ENCODE results near the gene CTSH.
"Not testable (repeated sequence)": the region's sequence is repeated elsewhere in the genome, so short reads cannot be mapped to it uniquely, and the experiment has no call there.

Gene CTSH

DNA sequence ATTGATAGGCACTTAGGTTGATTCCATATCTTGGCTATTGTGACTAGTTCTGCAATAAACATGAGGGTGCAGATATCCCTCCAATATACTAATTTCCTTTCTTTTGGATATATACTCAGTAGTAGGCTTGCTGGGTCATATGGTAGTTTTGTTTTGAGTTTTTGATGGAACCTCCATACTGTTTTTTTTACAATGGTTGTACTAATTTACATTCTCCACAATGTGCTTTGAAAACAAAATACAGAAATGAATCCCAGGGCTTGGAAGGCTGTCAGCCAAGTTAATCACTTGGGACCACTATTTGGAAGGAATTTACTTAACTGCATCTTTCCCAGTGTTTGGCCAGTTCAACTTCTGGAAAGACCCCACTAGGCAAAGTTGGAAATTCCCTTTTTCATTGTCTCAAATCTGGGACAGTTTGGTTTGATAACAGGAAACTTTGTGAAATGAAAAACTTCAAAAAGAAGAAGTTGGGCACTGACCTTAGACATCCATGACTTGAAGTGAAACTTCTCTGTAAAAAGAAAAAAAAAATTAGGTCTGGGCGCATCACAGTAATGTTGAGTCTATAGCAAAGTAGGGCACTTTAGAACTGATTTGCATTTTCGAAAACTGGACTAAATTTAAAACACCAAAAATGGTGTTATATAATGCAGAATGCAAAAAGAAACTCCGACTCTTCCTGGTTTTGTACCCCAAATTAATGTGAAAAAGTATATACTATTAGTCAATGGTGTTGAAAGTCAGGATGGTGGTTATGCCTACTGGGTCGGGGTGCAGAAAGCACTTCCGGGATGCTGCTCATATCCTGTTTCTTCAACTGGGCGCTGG, 6.0 kb downstream of the CTSH start:
- DNase-seq, result no peak

DNA sequence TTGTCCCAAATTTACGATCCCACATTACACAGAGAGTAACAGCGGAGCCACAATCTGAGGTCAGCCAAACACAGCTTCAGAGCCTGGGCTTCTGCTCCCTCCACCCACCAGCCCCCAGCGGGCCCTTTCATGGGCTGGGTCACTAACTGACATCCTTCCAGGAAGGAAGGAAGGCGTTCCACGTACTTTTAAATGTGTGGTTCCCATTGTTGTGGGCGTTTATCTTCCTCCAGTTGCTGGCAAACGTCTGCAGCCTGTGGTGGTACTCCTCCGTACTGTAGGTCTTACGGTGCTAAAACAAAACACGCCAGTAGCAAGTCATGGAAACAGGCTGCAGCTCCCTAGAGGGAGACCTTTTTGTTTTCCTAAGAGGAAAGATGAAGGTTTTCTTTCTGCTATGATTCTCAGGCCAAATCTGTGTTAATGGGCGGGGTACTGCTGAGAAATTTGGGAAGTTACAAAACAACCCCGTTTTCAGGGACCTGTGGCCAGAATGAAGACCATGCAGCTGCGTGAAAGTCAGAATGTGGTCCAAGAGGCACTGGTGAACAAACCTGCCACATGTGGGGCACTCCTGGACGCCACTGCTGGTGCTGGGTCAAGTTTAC, 7.6 kb downstream of the CTSH start:
- DNase-seq, result no peak

DNA sequence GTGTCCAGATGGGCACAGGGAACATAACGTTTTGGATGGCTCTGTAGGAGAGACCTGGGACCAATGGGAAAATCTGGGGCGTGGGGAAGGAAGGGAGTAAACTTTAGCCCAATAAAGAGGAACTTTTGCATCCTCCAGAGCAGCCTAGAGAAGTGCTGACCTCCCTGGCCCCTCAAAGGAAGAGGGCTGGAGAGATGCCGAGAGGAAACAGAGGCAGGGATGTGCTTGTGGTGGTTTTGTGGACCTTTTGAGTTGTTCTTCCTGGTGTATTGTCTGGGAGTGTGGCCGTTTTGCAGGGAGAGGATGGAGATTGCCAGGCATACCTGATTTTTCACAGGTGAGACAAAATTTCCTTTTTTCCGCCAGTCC, 10.2 kb downstream of the CTSH start:
- DNase-seq, result no peak

DNA sequence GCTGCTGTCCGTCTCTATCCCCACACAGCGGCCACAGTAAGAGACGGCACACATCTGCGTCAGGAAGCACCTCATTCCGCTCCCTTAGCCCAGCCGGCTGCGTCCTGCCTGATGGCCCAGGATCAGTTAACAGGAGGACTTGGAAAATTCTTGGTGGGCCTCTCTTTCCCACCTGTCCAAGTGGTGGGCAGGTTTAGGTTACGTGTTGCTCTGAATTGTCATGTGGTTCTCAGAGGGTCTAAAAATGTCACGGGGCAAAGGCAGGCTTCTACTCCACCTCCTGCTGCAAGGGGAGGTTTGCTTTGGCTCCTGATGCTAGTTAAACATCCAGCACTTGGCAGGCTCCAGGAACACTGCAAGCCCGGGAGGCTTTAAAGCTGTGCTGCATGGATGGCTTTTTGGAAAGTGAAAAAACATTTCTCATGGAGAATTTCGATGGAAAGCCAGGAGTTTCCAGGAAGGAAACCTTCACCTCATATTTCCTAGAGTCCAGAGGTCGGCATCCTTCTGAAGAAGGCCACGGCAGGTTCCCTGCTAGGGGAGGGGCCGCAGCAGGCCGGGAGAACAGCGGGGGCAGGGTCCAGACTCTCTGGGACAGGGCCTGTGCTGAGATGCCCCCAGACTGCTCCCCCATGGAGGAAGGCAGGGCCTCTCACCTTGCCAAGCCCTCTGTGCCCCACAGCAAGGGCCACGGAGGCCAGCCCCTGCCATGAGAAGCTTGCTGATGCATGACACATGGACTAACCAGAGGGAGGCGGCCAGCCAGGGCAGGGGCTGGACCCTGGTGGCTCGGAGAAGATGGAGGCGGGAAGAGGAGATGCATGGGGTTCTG, 10.8 kb downstream of the CTSH start:
- no peak for DNase-seq

DNA sequence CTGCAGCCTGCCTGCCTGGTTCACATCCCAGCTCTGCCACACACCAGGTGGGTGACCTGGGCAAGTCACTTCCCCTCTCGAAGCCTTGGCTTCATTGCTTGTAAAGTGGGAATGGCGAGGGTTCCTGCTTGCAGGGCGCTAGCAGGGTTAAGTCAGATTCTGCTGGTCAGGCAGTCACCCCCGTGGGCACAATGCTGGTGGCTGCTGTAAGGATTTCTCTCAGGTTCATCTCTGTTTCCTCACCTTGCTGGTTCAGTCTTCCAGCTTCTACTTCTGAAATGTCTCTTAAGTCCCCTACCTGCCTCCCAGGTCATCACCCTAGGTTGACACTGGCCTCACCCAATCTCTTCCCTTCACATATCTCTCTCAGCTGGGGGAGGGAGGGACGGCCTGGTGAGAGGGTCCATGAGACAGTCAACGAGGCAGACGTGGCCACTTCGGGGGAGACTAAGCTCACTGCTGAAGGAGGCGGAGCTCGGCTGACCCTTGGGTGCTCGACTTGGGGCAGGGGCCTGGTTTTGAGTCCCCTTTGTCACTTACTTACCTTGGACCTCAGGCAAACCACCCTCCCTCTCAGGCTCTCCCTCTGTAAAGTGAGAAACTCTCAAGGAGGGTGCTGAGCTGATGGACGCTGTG, 11.5 kb downstream of the CTSH start:
- no peak for DNase-seq

DNA sequence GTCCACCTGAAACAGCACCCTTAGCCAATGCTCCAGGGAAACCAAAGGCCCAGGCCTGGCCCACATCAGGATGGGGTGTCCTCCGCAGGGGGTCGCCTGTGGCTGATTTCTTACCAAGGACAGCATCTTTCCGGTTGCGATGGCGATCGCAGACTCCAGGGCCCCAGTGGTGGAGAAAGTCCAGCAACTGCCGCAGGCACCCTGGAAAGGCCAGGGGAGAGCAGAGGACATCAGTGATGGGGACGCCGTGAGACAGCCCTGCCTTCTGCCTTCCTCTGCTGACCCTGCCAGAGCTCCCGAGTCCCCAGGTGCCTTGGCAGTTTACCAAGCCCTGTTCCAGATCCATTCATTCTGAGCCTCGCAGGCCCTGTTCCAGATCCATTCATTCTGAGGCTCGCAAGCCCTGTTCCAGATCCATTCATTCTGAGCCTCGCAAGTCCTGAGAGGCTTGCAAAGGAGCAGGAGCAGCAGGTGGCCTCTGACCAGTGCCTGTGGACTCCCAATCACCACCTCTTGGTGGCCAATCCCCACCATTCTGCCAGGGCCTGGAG, 12.5 kb downstream of the CTSH start:
- no peak for DNase-seq

DNA sequence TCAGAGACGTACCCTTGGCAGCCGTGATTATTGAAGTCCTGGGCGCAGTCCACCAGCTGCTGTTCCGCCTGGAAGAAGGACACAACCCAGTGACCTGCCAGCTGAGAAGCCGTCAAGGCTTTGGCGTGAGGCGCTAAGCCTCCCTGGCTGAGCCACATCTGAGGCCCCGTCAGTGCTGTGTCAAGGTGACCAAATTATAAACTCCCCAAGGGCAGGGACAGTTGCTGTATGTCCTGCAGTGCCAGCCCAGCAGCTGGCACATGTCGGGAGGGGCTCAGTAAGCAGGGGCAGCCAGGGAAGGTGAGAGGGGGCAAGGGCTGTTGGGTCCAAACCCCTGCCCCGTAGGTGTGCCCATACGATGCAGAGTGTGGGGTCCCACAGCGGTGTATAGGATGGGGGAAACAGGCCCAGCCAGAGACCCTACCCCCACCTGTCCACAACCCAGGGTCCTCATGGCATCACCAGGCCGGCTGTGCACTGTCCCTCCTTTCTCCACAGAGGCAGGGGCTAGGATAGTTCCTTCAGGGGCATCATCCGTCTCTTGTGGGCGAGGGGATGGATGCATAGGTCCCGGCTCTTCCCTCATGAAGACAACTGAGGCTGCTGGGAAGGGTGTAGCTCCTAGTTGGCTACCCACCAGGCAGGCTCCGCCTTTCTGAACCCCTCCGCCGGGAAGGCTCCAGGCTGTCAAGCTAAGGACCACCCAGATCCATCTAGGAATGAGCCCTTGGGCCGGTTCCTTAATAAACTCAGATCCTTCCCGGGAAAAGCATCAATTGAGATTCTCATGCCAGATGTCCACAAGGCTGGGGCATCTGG, 13.2 kb downstream of the CTSH start:
- DNase-seq, result no peak

DNA sequence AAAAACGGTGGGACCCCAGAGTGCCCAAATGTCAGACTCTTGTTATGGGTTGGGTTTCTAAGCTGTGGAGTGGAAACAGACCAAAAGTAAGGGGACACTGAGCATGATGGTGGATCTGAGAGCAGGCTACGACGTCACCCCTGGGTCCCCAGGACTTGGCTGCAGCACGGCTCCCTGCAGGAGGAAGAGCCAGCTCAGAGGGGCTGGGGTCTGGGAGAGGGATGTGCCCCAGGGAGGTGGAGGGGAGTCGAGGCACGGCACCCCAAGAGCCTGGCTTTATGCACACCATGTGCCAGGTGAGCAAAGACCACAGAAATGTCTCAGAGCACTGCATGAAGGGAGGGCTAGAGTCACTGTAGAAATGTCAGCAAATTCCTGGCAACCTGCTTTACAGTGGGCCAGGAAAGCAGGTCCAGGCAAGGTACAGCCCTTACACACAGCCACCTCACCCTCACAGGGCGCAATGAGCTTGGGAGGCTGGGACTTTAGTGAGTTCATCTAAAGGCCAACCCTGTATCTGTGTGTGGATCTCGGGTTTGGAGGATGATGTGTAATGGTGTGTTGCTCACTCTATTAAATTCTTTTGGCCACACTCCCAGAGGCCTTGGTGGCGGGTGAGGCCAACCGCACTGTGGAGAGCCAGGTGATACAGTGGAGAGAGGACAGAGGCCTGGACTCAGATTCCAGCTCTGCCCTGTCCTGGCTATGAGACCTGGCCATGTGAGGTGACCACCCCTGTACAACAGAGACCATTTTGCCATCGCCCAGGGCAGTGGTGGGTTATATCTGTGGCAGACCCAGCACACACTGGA, 14.1 kb downstream of the CTSH start:
- DNase-seq, result no peak

DNA sequence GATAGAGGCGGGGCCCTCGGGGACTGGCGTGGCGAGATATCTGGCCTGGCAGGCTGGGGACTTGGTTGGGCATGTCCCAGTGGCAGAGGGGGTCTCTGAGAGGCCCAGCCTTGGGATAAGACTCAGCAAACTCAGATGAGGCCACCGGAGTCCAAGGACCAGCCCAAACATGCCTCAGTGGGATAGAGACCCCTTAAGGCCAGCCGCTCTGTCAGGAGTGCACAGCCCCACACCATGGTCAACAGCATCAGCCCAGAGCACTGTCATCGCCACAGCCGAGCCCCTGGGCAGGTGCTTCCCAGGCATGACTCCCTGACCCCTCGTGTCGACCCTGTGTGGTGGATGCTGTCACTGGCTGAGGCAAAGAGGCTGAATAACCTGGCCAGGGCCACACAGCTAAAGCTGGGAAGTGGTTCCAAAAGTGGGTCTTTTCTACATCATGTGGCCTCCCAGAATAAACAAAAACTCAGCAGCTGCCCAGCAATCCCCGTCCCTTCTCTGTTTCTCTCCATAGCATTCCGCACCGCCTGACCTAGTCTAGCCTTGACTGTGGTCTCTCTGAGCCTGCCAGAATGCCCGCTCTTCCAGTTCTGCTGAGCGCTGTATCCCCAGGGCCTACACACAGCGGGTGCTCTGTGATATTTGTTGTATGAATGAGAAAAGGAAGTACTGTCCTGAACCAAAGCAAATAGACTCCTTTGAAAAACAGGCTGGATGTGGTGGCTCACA, 15.1 kb downstream of the CTSH start:
- no peak for DNase-seq

DNA sequence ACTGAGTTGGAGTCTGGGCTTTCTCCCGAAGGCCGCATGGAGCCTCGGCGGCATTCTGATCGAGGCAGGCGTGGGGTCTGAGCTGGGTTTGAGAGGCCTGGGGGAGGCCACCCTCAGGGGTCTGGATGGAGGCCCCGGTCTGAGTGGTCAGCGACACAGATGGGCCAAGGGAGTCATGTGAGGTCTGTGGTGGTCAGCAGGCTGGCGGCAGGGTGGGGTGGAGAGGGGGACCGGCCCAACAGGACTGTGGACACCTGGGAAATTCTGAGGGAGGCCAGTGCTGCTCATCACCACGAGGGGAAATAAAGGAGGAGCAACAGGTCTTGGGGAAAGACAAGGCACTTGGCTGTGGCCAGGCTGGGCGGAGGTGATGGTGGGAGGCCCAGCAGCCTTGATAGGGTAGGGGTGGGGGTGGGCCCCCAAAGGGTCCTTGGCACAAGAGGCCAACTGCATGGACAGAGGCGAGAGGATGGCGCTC, 16.2 kb downstream of the CTSH start:
- DNase-seq, result no peak

DNA sequence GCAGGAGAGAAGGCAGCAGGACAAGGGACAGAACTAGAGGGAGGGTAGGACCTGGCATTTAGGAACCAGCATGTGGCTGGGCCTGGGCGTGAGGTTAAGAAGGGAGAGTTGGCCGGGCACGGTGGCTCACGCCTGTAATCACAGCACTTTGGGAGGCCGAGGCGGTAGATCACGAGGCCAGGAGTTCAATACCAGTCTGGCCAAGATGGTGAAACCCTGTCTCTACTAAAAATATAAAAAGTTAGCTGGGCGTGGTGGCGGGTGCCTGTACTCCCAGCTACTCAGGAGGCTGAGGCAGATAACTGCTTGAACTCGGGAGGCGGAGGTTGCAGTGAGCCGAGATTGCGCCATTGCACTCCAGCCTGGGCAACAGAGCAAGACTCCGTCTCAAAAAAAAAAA, 16.7 kb downstream of the CTSH start:
- not testable (repeated sequence) for DNase-seq

DNA sequence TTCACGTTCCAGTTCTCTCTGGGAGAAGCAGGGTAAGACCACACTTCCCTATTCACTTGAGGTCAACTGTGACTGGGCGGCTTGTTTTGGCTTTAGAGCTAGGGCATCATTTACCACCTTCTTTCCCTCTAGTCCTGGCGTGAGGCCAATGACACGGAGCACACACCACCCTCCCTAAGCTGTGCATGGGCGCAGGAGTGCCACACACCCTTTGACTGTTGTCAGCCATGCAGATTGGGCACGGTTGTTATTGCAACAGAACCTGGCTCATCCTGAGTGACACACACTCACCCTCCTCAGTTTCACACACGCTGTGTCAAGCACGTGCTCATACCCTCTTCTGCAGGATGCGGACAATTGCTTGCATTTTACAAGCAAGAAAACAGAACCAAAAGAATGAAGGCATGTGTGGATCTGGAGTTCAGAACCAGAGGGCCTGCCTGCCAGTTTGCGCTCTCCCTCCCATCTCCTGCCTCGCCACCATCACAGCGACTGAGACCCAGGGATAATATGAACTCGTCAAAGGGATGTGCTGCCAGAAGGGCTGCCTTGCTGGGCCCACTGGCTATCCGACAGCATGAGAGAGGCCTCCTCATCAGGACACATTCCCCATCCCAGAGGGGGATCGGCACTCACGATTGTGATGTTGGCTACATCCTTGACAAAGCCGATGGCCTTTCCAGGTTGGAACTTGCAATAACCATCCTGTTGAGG, 17.6 kb downstream of the CTSH start:
- DNase-seq, result no peak

DNA sequence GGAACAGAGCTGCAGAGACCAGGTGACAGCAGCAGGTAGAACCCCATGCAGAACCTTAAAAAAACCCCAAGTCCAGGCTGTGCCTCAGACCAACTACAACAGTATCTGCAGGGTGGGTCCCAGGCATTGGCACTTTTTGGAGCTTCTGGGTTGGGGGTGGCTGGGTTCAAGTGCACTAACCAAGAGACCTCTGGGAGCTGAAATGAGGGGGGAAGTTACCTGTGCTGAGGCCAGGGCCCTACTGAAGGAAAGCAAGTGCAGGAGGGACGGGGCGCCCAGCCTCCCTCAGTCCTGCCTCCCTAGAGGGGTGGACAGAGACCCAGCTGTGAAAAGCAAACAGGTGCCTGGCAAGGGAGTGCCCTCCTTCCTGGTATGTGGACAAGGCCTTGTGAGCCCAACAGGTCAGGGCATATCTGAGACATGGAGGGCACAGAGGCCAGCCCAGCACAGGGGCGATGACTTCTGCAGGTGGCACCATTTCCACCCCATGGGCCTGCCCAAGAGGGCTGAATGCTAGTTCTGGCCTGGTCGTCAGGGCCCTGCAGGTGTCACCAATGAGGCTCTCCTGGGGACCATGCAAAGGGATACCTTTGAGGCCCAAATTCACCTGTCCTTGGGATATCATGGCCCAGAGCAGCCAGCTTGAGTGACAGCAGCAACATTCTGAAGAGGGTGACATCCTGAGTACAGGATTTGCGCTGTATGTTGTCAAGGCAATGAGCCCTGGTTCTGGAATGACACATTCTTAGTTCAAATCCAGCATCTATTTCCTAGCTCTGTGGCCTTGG, 18.7 kb downstream of the CTSH start:
- no peak for DNase-seq

DNA sequence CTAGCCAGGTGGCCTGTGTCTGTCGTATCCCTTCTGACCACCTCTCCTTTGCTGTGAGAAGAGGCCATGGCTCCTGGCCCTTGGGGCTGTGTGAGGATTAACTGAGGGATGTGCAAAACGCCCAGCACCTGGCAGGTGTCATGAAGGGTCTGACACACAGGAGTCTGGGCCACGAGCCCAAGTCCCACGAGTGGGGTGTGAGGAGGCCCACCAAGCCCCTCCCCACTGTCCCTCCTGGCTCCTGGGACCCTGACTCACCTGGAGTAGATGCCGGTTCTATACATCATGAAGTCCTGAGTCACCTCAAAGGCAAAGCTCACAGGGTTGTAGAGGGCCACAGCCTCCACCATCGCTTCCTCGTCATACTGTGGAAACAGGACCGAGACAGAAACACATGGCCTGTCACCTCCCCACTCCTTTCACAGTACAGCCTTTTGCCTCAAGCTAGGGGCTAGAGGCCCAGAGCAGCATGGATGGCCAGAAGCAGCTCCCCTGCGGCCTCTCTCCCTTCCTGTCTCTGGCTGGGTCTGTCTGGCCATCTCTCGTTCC, 19.7 kb downstream of the CTSH start:
- no peak for DNase-seq

DNA sequence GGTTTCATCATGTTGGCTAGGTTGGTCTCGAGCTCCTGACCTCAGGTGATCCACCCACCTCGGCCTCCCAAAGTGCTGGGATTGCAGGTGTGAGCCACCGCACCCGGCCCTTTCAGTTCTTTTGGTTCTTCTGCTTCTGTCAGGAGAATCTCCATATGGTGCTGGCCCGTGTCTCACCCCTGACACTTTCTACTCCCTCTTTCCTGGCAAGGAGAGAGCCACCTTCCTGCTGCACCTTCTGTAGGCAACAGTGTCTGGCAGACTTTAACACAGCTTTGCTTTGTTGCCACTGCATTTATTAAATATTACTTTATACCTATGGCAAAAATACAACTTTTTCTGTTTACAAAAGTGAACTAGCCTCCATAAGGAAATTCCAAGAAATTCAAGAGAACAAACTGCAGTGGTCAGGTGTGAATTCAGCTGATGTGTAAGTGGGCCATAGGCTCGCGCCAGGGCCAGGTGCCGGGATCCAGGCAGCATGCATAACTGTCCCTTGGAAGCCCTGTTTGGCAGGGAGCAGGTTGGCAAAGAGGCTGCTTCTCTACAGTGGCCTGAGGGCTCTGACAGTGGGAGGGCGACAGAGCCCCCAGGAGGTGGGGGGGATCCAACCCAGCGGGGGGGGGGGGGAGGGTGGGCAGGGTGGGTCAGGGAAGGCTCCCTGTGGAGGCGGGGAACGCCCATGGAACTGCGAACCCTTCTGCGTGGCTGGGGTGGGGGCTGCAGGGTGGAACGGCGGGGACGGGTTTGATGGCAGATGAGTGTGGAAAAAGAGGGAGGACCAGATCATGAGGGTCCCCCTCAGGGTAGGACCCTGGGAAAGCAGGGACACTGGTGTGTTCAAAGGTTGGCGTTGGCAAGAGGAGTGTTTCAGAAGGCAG, 21.1 kb downstream of the CTSH start:
- no peak for DNase-seq

DNA sequence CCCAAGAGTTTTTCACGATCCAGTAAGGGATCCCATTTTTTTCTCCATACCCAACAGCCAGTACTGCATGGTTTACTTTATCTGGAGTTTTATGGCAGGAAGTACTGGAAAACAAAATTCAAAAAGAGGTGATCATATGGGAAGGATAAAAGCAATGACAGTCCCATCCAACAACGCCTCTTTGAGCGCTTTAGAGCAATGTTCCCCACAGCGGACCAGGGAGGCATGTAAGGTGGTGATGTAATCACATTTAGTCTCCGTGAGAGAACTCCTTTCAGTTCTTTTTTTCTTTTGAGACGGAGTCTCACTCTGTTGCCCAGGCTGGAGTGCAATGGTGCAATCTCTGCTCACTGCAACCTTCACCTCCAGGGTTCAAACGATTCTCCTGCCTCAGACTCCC, 21.8 kb downstream of the CTSH start:
- DNase-seq, result no peak

DNA sequence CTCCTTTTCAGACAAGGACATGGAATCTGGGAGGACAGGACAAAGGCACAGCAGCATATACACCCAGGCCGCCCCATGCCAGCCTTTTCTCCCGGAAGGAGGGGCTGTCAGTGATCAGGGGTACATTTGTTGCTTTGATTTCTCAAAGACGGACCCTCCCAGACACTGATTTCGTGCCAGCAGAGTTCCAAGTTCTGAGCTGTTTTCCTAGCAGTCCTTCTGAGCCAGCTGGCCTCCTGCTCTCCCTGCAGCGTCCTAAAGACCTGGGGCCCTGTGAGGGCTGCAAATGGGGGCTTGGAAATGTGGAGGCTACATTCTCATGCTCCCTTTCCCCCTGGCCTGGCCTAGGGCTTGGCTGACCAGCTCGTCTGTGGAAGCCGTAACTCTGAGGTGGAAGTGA, 22.3 kb downstream of the CTSH start:
- no peak for DNase-seq

DNA sequence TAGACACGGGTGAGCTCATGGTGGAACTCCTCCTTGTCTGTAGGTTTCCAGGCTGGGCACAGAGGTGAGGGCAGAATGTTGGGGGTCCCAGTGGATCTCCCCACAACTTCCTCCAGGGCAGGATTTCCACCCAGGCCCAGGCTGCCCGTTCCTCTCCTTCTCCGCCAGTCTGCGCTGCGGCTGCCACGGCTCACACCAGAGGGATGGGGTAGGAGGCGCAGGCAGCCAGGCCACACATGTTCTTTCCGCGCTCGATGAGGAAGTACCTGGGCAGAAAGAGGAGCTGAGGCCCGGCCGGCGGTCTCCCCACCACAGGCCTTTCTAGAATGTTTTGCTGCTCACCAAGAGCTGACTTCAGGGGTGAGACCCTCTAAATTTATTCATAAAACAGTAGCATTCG, 22.9 kb downstream of the CTSH start:
- no peak for DNase-seq

All from activated CD4-positive, alpha-beta T cell treated with anti-CD3 and anti-CD28 coated beads, Interleukin-2, amount 50 U/mL, for 1 hour (primary cell).